HepG2 (cell line): ENCODE data around the gene CRYZL1. TPM values are rescaled to one million over a fixed set of nuclear protein-coding genes. Genes with fewer than 3 reads are reported as not detected.
A peak's percentile ranks its signal among the peaks of the same experiment; 100 is the strongest.

Experiments
- BRD4 ChIP-seq: sonication (generic); formaldehyde crosslinking; IDR thresholded peaks from 2 replicates; pipeline ENCODE4 v1.4.0; 2020; ENCODE audit warnings: missing genetic modification reagents
- CREB1 ChIP-seq, 2 experiments: fragments of 450-650 bp in 1 of 2; IDR thresholded peaks; 2 replicates each; pipeline ENCODE4 v1.6.1; 2016 to 2017; ENCODE audit warnings: control low read depth in 1 of 2, mild to moderate bottlenecking in 1 of 2, missing compliant biosample characterization in 1 of 2, missing genetic modification characterization in 1 of 2
- FOXM1 ChIP-seq: sonication (generic); formaldehyde crosslinking; IDR thresholded peaks from 2 replicates; pipeline ENCODE4 v1.5.0; 2020; ENCODE audit warnings: missing genetic modification reagents
- HMG20A ChIP-seq: IDR thresholded peaks from 2 replicates; pipeline ENCODE4 v1.6.1; 2016; ENCODE audit warnings: borderline replicate concordance
- JDP2 ChIP-seq: sonication (generic); formaldehyde crosslinking; IDR thresholded peaks from 2 replicates; pipeline ENCODE4 v1.8.1; 2022; ENCODE audit warnings: missing genetic modification reagents, borderline replicate concordance
- MAFF ChIP-seq: IDR thresholded peaks from 2 replicates; pipeline ENCODE4 v1.6.1; 2011; ENCODE audit warnings: low read depth, low read length, improper control_type of control experiment
- MED13 ChIP-seq: sonication (generic); formaldehyde crosslinking; IDR thresholded peaks from 2 replicates; pipeline ENCODE4 v1.5.0; 2020; ENCODE audit warnings: missing genetic modification reagents
- MEIS2 ChIP-seq: sonication (generic); formaldehyde crosslinking; IDR thresholded peaks from 2 replicates; pipeline ENCODE4 v1.9.0; 2021; ENCODE audit warnings: mild to moderate bottlenecking, missing genetic modification reagents
- MIXL1 ChIP-seq: IDR thresholded peaks from 2 replicates; pipeline ENCODE4 v1.6.1; 2016
- NFKBIZ ChIP-seq: IDR thresholded peaks from 2 replicates; pipeline ENCODE4 v1.6.1; 2018; ENCODE audit warnings: missing genetic modification reagents, missing compliant biosample characterization
- PCBP1 ChIP-seq: fragments of 200-400 bp; formaldehyde crosslinking; IDR thresholded peaks from 2 replicates; pipeline ENCODE4 v1.6.1; 2017; ENCODE audit warnings: mild to moderate bottlenecking, low read depth, low read length, borderline replicate concordance
- RBM22 ChIP-seq: fragments of 200-400 bp; formaldehyde crosslinking; optimal IDR thresholded peaks from 2 replicates; pipeline ENCODE3; 2017; ENCODE audit warnings: mild to moderate bottlenecking, low read length, moderate library complexity
- RFXANK ChIP-seq: IDR thresholded peaks from 2 replicates; pipeline ENCODE4 v1.6.1; 2016
- SALL1 ChIP-seq: sonication (generic); formaldehyde crosslinking; IDR thresholded peaks from 2 replicates; pipeline ENCODE4 v1.8.0; 2022; ENCODE audit warnings: mild to moderate bottlenecking, missing genetic modification reagents
- SOX13 ChIP-seq, 3 experiments: fragments of 450-650 bp in 1 of 3; sonication (generic) in 1 of 3; formaldehyde crosslinking in 1 of 3; IDR thresholded peaks in 2 of 3; conservative IDR thresholded peaks in 1 of 3; 2 replicates each; pipeline versions ENCODE4 v1.5.0 to v1.6.1; 2016 to 2020; ENCODE audit warnings: antibody characterized with exemption in 1 of 3, mild to moderate bottlenecking in 1 of 3, missing compliant biosample characterization in 1 of 3, missing genetic modification reagents in 1 of 3, moderate library complexity in 1 of 3
- SRSF4 ChIP-seq: fragments of 200-400 bp; formaldehyde crosslinking; IDR thresholded peaks from one replicate; pipeline ENCODE4 v1.6.1; 2018; ENCODE audit warnings: mild to moderate bottlenecking, low read depth, low read length, moderate library complexity; ENCODE audit not compliant: poor library complexity, severe bottlenecking
- TBX2 ChIP-seq: sonication (generic); formaldehyde crosslinking; IDR thresholded peaks from 2 replicates; pipeline ENCODE4 v1.5.0; 2020; ENCODE audit warnings: missing genetic modification reagents, mild to moderate bottlenecking, borderline replicate concordance
- TOPORS ChIP-seq: sonication (generic); formaldehyde crosslinking; IDR thresholded peaks from 2 replicates; pipeline ENCODE4 v1.8.0; 2023; ENCODE audit warnings: mild to moderate bottlenecking, missing genetic modification reagents
- TRIM24 ChIP-seq: sonication (generic); formaldehyde crosslinking; IDR thresholded peaks from 2 replicates; pipeline ENCODE4 v1.8.0; 2022; ENCODE audit warnings: mild to moderate bottlenecking, missing genetic modification reagents
- ZNF17 ChIP-seq: sonication (generic); formaldehyde crosslinking; IDR thresholded peaks from 2 replicates; pipeline ENCODE4 v1.5.0; 2020; ENCODE audit warnings: mild to moderate bottlenecking, missing genetic modification reagents
- ZNF24 ChIP-seq: fragments of 450-650 bp; IDR thresholded peaks from 2 replicates; pipeline ENCODE4 v1.6.1; 2017; ENCODE audit warnings: antibody characterized with exemption, mild to moderate bottlenecking
- ZNF296 ChIP-seq: sonication (generic); formaldehyde crosslinking; conservative IDR thresholded peaks from 2 replicates; pipeline ENCODE4 v1.5.0; 2020; ENCODE audit warnings: mild to moderate bottlenecking, missing genetic modification reagents
- ZNF367 ChIP-seq: sonication (generic); formaldehyde crosslinking; IDR thresholded peaks from 2 replicates; pipeline ENCODE4 v1.4.0; 2020; ENCODE audit warnings: missing genetic modification reagents, borderline replicate concordance
- polyA plus RNA-seq, 8 experiments: library from polyadenylated mRNA; depleted of rRNA in 3 of 8; stranded (reverse) in 7 of 8; unstranded in 1 of 8; fragments of >200 nt; fragmentation: Illumina TruSeq in 4 of 8; extraction: Trizol in 4 of 8; gene quantifications; 2 replicates each; pipeline versions ENCODE4 v1.2.1 to v1.2.3, GENCODE V29; 2011 to 2016; ENCODE audit warnings: low read depth in 4 of 8, missing spikeins in 1 of 8, mixed read lengths in 1 of 8; ENCODE audit not compliant: insufficient read depth in 1 of 8
- total RNA-seq, 5 experiments: library from RNA; depleted of rRNA; stranded (reverse); fragments of >200 nt; fragmentation: Illumina TruSeq; extraction: Trizol; gene quantifications; 2 replicates each; pipeline ENCODE4 v1.2.3, GENCODE V29; 2016; ENCODE audit warnings: low read depth in 1 of 5
- TF ChIP-seq, protein P1 (sequence below): sonication (generic); formaldehyde crosslinking; IDR thresholded peaks from 2 replicates; pipeline ENCODE4 v1.8.1; 2022; ENCODE audit warnings: mild to moderate bottlenecking, missing genetic modification reagents
- TF ChIP-seq, protein P2 (sequence below): sonication (generic); formaldehyde crosslinking; IDR thresholded peaks from 2 replicates; pipeline ENCODE4 v1.8.0; 2022; ENCODE audit warnings: mild to moderate bottlenecking, missing genetic modification reagents, borderline replicate concordance
- TF ChIP-seq, protein P3 (sequence below): sonication (generic); formaldehyde crosslinking; IDR thresholded peaks from 2 replicates; pipeline ENCODE4 v1.4.0; 2020; ENCODE audit warnings: mild to moderate bottlenecking, missing genetic modification reagents

CRYZL1 gene
- total and polyA plus RNA-seq, 2 of the 13 experiments (the other 11 are each of a cell fraction or from before 2014, with no cell fraction given): 20.3 to 27.7 TPM

DNA sequence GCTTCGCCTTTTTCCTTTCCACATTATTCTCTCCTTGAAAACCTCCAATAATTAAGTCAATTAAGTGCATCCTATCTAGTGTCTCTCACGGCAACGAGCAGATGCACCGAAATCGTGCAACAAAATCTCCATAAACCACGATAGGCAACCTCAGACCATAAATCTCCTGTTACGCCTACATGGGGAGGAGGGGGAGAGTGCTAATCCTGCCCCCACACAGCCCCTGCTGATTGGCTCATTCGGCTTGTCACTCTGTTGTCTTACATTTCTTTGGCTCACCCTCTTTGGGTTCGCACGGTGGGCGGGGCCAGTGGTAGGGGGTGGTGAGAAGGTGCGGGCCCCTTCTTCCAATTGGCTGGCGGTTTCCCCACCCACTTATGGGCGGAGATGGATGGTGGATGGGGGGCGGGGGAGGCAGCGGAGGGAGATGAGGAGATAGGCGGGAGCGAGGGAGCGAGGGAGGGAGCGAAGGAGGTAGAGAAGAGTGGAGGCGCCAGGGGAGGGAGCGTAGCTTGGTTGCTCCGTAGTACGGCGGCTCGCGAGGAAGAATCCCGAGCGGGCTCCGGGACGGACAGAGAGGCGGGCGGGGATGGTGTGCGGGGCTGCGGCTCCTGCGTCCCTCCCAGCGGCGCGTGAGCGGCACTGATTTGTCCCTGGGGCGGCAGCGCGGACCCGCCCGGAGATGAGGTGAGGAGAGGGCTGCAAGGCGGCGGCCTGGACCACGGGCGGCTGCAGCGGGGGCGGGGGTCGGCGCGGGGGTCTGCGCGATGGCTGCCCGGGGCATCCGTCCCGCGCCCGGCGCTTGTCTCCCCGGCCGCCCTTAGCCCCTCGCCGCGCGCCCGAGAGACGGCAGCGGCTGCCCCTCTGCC, 720 bp upstream of the CRYZL1 start, which contains the start of gene ITSN1 (continued):
- no peak; the same call in none of the 2 replicates for TF ChIP-seq NFKBIZ (CRISPR knock-in tag)
- TF ChIP-seq SRSF4: no peak
- no peak for TF ChIP-seq ZNF24
- TF ChIP-seq CREB1 (IDR thresholded peaks at IDR 0.05): peak; percentile 22; the same call in 1 of the 2 replicates
- peak; percentile 86 for TF ChIP-seq CREB1 (CRISPR knock-in tag; IDR thresholded peaks at IDR 0.05)
- TF ChIP-seq MAFF: no peak
- TF ChIP-seq MED13: no peak
- TF ChIP-seq, protein P1, sequence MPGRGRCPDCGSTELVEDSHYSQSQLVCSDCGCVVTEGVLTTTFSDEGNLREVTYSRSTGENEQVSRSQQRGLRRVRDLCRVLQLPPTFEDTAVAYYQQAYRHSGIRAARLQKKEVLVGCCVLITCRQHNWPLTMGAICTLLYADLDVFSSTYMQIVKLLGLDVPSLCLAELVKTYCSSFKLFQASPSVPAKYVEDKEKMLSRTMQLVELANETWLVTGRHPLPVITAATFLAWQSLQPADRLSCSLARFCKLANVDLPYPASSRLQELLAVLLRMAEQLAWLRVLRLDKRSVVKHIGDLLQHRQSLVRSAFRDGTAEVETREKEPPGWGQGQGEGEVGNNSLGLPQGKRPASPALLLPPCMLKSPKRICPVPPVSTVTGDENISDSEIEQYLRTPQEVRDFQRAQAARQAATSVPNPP (CRISPR knock-in tag): no peak
- no peak for TF ChIP-seq FOXM1 (CRISPR knock-in tag)
- TF ChIP-seq MEIS2: no peak
- TF ChIP-seq ZNF17 (CRISPR knock-in tag): no peak
- peak; percentile 62; the same call in 1 of the 2 replicates for TF ChIP-seq MIXL1 (CRISPR knock-in tag)
- TF ChIP-seq ZNF367 (CRISPR knock-in tag): no peak
- TF ChIP-seq ZNF296 (CRISPR knock-in tag): no peak
- peak; percentile 46; the same call in 1 of the 2 replicates for TF ChIP-seq TOPORS
- TF ChIP-seq RFXANK (CRISPR knock-in tag): no peak
- TF ChIP-seq BRD4: no peak
- no peak for TF ChIP-seq HMG20A (CRISPR knock-in tag)
- TF ChIP-seq RBM22: no peak
- TF ChIP-seq TRIM24 (CRISPR knock-in tag): no peak
- 0 out of 2 replicates have a peak, but pooled peaks have one; percentile 62 for TF ChIP-seq SOX13 (IDR thresholded peaks at IDR 0.05)
- no peak for TF ChIP-seq SOX13 (CRISPR knock-in tag; conservative IDR thresholded peaks at IDR 0.05 in 1 of 2, IDR thresholded peaks at IDR 0.05 in 1 of 2)
- TF ChIP-seq, protein P2, sequence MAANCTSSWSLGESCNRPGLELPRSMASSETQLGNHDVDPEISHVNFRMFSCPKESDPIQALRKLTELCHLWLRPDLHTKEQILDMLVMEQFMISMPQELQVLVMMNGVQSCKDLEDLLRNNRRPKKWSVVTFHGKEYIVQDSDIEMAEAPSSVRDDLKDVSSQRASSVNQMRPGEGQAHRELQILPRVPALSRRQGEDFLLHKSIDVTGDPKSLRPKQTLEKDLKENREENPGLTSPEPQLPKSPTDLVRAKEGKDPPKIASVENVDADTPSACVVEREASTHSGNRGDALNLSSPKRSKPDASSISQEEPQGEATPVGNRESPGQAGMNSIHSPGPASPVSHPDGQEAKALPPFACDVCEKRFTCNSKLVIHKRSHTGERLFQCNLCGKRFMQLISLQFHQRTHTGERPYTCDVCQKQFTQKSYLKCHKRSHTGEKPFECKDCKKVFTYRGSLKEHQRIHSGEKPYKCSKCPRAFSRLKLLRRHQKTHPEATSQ (CRISPR knock-in tag): no peak; the same call in 1 of the 2 replicates
- no peak for TF ChIP-seq JDP2 (CRISPR knock-in tag)
- TF ChIP-seq, protein P3, sequence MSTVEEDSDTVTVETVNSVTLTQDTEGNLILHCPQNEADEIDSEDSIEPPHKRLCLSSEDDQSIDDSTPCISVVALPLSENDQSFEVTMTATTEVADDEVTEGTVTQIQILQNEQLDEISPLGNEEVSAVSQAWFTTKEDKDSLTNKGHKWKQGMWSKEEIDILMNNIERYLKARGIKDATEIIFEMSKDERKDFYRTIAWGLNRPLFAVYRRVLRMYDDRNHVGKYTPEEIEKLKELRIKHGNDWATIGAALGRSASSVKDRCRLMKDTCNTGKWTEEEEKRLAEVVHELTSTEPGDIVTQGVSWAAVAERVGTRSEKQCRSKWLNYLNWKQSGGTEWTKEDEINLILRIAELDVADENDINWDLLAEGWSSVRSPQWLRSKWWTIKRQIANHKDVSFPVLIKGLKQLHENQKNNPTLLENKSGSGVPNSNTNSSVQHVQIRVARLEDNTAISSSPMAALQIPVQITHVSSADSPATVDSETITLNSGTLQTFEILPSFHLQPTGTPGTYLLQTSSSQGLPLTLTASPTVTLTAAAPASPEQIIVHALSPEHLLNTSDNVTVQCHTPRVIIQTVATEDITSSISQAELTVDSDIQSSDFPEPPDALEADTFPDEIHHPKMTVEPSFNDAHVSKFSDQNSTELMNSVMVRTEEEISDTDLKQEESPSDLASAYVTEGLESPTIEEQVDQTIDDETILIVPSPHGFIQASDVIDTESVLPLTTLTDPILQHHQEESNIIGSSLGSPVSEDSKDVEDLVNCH (CRISPR knock-in tag): no peak
- TF ChIP-seq SALL1 (CRISPR knock-in tag): no peak
- TF ChIP-seq TBX2 (CRISPR knock-in tag): peak; percentile 33
- no peak; the same call in 1 of the 2 replicates for TF ChIP-seq PCBP1
